ENCODE measurements around the gene MED14.
"Not testable (repeated sequence)": the region's sequence is repeated elsewhere in the genome, so short reads cannot be mapped to it uniquely, and the experiment has no call there.

The MED14 gene

DNA sequence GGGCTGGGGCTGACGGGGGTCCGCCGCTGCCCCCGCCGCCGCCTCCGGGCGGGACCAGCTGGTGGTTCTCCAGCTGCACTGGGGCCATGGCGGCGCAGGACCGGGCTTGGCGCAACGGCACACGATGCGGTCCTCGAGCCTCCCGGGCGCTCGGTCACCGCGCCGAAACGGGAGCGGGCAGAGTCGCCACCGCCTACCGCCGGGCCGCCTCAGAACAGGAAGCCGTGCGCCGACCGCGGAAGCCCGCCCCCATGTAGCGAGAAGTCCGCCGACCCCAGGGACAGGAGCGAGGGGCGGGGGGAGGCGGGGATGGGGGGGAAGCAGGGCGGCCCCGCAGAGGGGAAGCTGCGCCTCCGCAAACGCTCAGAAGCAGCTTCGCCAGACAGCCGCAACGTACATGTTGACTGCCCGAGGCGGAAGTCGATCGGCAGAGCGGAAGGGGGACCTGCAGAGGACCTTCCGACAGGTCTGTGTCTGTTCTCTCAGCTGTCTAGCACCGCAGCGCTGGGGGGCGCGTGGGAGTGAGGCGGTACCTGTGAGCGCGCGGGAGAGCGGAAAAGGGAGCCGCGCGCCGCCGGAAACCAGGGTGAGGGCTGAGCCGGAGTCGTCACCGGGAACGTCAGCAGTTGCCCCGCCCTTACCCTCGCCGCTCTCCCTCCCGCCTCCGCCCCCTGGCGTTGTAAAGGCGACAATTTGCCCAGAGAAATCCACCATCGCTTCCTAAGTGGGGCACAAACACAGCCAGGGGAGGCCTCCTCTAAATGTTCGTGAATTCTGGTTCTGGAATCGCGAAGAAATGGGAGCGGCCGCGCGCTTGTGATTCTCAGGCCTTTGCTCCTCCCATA, at the start of gene MED14:
TSS of gene MED14 (minus strand) at position 218 of the 845 bp plus-strand sequence. CDS start at position 88, 130 bp downstream.
- peak; percentile 77 to 91 for DNase-seq (ENCODE audit: extremely low read depth in 1 of 2, low read depth in 1 of 2)

DNA sequence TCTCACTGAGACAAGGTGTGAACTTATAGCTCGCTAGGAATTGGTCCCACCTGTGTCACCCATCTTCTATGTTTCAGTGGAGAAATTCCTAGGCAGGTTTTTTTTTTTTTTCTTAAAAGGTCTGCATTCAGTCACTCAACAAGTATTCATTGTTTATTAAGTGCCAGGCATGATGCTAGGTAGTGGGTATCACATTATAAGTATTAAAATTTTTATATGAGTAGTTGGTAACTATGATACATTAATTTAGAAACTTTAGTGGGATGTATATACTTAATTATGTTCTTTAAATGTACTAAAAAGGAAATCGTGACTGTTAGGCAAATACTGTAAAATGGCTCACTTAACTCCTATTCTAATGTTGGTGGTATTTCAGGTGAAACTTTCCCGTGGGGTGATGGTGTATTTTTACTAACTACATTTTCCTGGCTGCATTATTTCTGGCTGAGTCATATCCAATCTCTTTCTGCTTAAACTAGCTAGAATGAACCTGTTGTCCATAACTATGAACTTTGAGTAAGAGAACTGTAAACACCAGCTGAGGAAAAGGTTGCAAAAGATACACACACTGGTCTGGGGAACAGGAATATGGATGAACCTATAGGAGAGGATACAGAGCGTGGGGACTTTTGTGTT, 49.3 kb upstream of the MED14 start:
- no peak for DNase-seq (ENCODE audit: extremely low read depth in 1 of 2, low read depth in 1 of 2)

DNA sequence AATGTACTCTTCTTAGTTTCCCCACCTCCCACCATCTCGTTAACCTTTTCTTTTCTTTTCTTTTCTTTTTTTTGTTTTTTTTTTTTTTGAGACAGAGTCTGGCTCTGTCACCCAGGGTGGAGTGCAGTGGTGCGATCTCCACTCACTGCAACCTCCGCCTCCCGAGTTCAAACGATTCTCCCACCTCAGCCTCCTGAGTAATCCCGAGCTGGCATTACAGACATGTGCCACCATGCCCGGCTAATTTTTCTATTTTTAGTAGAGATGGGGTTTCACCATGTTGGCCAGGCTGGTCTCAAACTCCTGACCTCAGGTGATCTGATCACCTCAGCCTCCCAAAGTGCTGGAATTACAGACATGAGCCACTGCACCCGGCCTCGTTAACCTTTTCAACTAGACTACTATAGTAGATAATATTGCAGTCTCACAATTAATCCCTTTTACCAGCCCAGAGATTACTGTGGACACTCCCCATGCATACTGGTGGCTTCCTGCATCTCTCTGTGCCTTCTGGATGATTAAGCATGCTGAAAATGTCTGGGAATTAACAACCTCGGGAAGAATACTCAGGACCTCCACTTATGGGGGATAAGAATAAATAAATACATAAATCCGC, 47.4 kb upstream of the MED14 start:
- not testable (repeated sequence) for DNase-seq (ENCODE audit: extremely low read depth in 1 of 2, low read depth in 1 of 2)

DNA sequence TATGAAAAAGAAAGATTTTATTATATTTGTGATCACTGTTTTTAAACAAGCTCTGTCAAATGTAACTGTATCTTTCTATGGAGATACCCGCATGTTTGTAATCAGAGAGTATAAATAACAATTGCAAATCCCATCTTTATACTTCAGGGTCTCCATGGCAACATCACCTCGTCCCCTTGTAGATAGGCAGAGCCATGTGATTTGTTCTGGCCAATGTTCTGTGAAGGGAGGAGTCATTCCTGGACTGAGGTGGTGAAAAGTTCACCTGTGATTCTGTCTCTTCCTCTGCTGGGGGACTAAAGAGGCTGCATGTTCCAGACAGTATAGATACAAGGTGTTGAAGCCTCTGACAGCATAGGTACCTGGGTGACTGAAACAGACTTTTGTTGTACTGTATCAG, 45.6 kb upstream of the MED14 start:
- no peak for DNase-seq (ENCODE audit: extremely low read depth in 1 of 2, low read depth in 1 of 2)

DNA sequence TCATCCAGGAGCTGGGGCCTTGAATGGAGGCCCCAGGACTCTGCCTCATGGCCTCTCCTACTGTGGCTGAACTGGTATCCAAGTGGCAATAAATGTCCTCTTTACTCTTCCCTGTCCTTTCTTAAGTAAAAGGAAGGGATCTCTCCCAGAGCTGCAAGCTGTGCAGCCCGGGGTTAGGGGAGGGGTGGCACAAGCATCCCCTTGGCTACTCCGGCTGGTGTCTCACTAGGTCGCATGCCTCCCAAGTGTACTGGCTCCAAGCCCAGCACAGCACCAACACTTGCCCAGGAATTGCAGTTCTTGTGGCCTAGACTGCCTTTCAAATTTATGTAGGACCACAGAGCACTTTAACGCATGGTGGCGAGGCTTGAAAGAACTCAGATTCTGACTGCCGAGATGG, 44.7 kb upstream of the MED14 start:
- no peak for DNase-seq (ENCODE audit: extremely low read depth in 1 of 2, low read depth in 1 of 2)

DNA sequence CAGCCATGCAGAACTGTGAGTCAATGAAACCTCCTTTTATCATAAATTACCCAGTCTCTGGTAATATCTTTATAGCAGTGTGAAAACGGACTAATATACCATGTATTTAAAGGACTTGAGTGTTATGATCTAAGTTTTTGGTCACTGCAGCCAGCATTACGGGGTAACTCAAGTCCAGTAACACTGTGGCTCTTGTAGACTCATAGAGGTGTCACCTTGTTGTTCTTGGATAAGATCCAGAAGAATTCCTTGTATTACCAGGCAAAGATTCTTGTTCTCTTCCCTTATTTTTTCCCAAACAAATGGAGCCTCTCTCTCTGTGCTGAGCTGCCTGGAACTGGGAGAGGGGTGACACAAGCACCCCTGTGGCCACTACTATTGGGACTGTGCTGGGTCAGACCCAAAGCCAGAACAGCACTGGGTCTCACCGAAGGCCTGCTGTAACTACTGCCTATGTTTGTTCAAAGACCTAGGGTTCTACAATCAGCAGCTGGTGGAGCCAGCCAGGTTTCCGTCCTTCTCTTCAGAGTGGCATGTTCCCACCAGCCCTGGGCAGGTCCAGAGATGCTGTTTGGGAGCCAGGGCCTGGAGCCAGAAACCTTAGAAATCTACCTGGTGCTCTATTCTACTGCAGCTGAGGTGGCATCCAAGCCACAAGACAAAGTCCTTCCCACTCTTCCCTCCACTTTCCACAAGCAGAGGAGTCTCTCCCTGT, 43.7 kb upstream of the MED14 start:
- DNase-seq (ENCODE audit: extremely low read depth in 1 of 2, low read depth in 1 of 2), result no peak

DNA sequence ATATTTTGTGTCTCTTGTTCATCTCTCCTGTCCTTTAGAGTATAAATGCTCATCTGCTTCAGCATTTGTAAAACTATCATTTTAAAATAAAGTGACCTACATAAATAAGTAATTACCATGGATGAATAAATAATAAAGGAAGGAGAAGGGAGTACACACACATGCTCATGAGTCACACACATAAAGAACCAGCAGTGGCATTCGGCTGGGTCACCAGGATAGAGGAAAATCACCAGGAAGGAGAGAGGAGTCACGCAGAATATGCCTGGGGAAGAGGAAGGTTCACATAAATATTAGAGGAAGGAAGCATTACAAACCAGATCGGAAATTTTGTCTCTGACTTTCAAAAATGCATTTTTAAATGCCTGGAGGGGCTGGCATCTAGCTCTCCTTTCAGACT, 38.5 kb upstream of the MED14 start:
- DNase-seq (ENCODE audit: extremely low read depth in 1 of 2, low read depth in 1 of 2), result no peak

DNA sequence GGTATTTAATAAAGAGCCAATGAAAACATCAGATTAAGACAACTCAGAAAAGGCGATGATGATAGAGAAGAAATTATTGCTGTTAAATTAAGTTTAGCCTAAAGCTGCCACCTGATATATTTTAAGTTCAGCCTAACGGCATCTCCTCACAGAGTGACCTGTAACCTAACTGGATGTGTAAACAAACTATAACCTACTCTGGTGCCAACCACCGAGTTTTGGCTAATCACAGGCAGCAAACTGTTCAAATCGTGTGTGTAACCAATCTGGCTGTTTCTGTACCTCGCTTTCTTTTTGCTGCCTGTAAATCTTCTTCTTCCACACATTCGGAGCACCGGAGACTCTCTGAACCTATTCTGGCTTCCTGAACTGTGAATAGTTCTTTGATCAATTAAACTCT, 37.8 kb upstream of the MED14 start:
- DNase-seq (ENCODE audit: extremely low read depth in 1 of 2, low read depth in 1 of 2), result no peak

DNA sequence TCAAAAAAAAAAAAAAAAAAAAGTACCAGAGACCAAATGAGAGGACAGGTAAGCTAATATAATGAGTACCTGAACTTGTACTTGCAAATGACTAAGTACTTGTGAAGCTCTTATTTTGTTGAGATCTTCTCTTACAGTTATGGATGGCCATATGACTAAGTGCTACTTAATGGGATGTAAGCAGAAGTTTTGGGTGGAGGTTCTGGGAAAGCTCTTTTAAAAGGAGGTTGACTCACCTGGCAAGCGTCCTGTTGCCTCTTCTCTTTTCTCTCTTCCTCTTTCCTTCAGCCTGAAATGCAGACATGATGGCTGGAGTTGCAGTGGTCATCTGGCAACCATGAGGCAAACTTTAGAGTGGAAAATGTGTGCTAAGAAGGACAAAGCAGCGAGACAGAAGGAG, 36.9 kb upstream of the MED14 start:
- no peak for DNase-seq (ENCODE audit: extremely low read depth in 1 of 2, low read depth in 1 of 2)

DNA sequence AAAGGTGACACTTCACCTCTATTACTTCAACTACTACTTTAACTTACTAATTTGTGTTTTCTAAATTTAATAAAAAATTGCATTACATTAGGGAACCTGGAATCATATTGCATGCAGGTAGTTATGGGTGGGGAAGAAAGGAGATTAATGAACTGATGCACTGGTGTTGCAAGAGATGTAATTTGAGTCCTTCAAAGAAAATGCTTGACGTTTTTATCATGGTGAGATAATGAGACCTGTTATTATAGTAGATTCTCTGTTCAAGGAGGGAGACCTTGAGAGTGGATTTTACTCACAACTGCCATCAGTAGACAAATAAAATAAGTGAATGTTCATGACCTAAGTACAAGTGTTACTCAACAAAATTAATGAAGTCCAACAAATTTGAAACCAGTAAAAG, 26.4 kb upstream of the MED14 start:
- DNase-seq (ENCODE audit: extremely low read depth in 1 of 2, low read depth in 1 of 2), result no peak

DNA sequence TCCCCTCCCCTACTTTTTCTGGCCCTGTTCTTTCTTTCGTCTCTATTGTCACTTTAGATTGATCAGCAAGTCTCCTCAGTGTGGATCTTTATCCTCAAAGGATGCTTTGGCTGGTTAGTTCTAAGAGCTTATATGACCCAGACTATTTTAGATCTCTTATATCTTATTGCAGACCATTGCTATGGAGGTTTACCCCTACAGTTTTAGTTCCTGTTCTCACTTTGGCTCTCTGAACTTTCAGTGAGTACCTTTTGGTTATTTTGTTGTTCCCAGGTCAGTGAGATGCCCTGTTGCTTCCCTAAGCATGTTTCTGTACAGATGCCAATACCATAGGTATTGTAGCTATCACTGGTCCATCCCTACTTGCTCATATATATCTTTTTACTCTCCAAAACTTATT, 24.0 kb upstream of the MED14 start:
- no peak for DNase-seq (ENCODE audit: extremely low read depth in 1 of 2, low read depth in 1 of 2)

DNA sequence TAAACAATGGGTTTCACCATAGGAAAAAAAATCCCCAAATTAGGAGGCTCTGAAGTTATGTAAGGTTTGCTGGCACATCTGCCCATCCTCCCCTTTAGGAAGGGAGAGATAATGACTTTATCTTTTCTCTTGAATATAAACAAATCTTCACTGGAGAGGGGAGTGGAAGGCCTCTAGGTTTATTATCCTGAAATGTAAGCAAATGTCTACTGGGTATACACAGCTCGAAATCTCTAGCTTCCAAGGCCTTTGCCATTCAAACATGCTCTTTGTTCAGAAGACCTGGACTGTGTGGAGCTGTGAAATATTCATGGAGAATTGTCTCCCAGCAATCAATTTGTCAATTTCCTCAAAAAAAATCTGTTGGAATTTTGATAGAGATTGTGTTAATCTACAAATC, 21.7 kb upstream of the MED14 start:
- DNase-seq (ENCODE audit: extremely low read depth in 1 of 2, low read depth in 1 of 2), result no peak

DNA sequence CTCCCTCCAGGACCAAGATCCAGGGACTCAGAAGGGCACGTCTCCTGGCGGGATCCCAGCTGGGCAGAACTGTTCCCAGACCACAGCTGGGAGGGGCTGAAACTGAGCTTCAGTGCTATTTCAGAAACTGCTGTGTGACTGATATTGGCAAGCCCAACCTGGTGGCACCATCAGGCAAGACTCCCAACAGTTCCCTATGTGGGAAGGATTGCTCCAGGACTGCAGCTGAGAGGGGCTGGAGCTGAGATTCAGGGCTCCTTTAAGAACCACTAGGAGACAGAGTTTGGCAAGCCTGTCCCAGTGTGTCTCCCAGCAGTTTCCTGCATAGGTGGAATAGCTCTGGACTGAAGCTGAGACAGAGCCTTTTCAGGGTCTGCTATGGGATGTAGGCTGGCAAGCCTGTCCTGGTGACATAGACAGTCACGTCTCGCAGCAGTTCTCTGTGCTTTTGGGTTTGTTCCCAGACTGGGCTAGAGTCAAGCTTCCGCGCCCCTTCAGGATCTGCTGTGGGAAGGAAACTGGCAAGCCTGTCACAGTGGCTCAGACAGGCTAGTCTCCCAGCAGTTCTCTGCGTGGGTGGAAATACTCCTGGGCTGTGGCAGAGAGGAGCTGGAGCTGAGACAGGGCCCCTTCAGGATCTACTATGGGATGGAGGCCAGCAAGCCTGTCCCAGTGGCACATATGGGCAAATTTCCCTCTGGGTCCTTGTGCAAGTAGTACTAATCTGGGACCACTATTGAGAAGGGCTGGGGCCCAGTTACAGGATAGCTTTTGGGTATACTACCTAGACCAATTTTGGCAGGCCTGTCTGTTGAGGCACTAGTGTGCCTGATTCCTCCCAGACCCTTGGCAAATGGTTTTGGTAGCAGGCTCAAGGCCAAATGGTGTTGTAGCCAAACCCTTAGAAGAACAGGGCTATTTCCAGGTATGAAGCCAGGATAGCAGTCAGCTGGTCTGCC, 20.2 kb upstream of the MED14 start:
- DNase-seq (ENCODE audit: extremely low read depth in 1 of 2, low read depth in 1 of 2), result no peak

DNA sequence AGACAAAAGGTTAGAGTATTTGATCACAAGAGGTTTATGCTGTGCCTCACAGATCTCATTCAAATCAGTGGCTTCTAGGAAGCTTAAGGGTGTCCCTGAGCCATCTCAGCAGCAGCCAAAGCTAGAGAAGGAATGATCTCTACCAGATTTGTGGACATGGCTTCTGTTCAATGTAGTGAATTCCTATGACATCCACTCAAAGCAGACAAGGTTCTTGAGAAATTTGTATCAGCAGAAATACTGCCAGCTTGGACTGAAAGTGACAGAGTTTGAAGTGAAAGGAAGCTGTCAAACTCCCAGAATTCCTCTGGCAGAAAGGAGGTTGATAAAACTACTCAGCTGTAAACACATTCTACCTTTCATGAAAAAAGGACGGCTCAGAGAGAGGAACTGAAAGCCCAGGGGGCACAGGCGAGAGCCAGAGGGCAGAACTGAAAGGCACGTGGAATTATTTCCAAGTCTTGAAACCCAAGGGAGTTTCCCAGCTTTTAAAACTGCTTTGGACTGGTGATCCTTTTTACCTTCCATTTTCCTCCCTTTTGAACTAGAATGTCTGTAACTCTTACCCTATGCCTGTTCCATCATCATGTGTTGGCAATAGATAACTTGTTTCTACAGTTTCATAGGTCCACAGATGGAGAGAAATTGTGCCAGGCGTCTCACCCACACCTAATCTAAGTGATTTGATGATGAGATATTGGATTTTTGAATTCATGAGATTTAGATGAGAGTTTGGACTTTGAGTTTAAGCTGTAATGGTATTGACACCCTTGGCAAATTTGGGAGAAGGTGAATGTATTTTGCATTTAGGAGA, 14.5 kb upstream of the MED14 start:
- DNase-seq (ENCODE audit: extremely low read depth in 1 of 2, low read depth in 1 of 2), result no peak

DNA sequence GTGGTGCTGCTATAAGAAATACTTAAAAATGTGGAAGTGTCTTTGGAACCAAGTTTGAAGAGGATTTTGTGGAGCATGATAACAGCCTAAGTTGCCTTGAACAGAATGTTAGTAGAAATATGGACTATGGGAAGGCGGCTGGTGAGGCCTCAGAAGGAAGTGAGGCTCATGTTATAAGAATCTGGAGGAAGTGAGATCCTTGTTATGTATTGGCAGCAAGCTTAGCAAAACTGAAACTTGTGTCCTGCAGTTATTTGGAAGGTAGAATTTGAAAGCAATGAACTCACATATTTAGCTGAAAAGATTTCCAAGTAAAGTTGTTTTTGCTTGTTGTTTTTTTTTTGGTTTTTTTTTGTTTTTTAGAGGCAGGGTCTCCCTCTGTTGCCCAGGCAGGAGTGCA, 13.6 kb upstream of the MED14 start:
- DNase-seq (ENCODE audit: extremely low read depth in 1 of 2, low read depth in 1 of 2), result no peak

DNA sequence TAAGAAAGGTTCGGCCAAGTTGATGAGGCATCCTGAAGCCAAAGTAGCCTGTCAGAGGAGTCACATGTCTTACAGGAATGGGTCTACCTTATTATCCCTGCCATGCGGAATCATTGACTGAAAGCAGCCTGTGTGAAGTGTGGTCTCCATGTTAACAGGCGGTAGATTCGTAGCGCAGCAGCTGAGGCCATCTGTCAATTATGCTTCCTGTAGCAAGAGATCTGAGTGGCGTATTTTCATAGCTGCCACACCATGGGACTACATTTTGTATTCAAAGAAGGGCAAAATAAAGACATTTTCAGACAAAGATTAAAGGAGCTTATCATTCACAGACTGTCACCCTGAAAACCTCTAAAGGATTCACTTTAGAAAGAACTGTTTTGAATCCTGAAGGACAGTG, 11.2 kb upstream of the MED14 start:
- no peak for DNase-seq (ENCODE audit: extremely low read depth in 1 of 2, low read depth in 1 of 2)

DNA sequence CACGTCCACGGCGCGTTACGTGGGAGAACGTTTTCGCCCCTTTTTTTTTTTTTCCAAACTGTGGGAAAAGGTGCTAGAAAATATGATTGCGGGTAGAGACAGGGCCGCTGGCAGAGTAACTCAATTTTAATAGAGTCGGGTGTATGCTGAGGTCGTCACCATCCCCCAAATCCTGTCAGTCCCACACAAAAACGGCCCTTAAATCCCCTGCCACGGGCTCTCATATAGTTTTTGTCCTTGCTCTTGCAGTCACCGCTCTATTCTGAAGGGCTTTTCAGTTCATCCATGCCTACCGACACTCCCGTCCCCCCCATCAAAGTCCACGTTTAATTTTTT, 796 bp upstream of the MED14 start:
- DNase-seq (ENCODE audit: extremely low read depth in 1 of 2, low read depth in 1 of 2), result peak in 1 of 2 donors; percentile 6

DNA sequence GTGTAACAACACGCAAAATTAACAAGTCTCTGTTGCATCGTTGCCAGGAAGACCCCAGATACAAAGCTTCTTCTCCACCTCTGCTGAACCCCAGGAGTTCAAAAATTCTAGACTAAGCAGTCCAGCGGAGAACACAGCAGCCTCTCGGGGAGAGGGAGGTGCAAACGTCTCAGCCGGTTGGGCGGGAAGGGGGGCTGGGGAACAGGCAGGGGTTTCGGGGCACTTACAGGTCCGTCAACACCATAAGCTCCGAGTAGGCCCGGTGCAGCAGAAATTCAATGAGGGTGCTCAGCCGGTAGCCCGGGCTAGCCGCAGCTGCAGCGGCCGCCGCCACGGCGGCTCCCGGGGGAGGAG, 394 bp downstream of the MED14 start:
- DNase-seq (ENCODE audit: extremely low read depth in 1 of 2, low read depth in 1 of 2), result peak in 1 of 2 donors; percentile 15

DNA sequence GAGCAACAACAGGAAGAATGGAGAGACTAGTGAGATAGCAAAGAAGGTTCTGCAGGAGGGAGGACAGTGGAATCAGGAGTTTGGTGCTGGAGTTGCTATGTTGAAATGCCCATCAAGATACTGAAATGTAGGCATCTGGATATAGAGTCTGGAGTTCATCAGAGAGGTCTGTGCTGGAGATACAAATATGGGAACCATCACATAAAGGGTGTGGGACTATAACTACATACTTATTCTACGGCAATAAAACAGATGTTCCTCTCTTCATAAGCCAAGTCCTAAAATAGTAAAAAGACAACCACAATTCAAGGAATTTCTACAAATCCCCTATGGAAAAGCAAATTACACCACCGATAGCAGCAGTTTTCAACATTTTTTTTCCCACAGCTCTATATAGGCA, 1.6 kb downstream of the MED14 start:
- no peak for DNase-seq (ENCODE audit: extremely low read depth in 1 of 2, low read depth in 1 of 2)

DNA sequence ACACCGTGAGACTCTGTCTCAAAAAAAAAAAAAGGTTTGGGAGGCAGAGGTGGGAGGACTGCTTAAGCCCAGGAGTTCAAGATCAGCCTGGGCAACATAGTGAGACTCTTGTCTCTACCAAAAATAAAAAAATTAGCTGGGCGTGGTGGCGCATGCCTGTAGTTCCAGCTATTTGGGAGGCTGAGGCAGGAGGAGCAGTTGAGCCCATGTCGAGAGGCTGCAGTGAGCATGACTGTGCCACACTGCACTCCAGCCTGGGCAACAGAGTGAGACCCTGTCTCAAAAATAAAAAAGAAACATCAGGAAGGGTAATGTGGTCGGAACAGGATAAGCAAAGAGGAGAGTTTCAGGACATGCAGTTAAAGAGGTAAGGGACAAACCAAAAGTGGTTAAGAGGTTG, 2.8 kb downstream of the MED14 start:
- not testable (repeated sequence) for DNase-seq (ENCODE audit: extremely low read depth in 1 of 2, low read depth in 1 of 2)

Data from activated CD8-positive, alpha-beta memory T cell treated with anti-CD3 and anti-CD28 coated beads for 1 hour (primary cell).